ENCODE data around the gene ALOX12. TPM values are rescaled to one million over a fixed set of nuclear protein-coding genes. Genes with fewer than 3 reads are reported as not detected.
"Not testable (repeated sequence)": the region's sequence is repeated elsewhere in the genome, so short reads cannot be mapped to it uniquely, and the experiment has no call there.

Gene ALOX12
- total RNA-seq, 1 donor from 2014 or later, result 0.16 TPM

- no peak for DNase-seq (ENCODE audit: low spot score)
These were observed 47.3 kb downstream of the ALOX12 start for GRCh38 chr17:7043182-7043496.

GRCh38 chr17:7043497-7044198 is 47.8 kb downstream of the ALOX12 start, which contains the start of gene SLC16A11:
Gene SLC16A11, minus strand, starts transcription at chr17:7044092. Its CDS starts 579 bp downstream, at chr17:7043513.
- no peak for DNase-seq (ENCODE audit: low spot score)

GRCh38 chr17:7045492-7046126 is 49.8 kb downstream of the ALOX12 start:
- DNase-seq (ENCODE audit: low spot score), result no peak

GRCh38 chr17:7046127-7046724 is 50.4 kb downstream of the ALOX12 start:
- no peak for DNase-seq (ENCODE audit: low spot score)

- not testable (repeated sequence) for DNase-seq (ENCODE audit: low spot score)
These were observed 51.0 kb downstream of the ALOX12 start for GRCh38 chr17:7046725-7047397.

GRCh38 chr17:7047566-7047965 is 51.7 kb downstream of the ALOX12 start:
- no peak for DNase-seq (ENCODE audit: low spot score)

- no peak for DNase-seq (ENCODE audit: low spot score)
These were observed 53.1 kb downstream of the ALOX12 start for GRCh38 chr17:7048968-7049367.

GRCh38 chr17:7050583-7050982 is 54.7 kb downstream of the ALOX12 start:
- DNase-seq (ENCODE audit: low spot score), result not testable (repeated sequence)

GRCh38 chr17:7056386-7056785 is 60.5 kb downstream of the ALOX12 start:
- DNase-seq (ENCODE audit: low spot score), result no peak

- DNase-seq (ENCODE audit: low spot score), result no peak
These were observed 63.1 kb downstream of the ALOX12 start for GRCh38 chr17:7058831-7059447.

Other genes starting within 250 kb of the ALOX12 start
- 99.1 TPM for gene XAF1, start 240.0 kb upstream of the ALOX12 start, total RNA-seq
- 0.90 TPM for gene FBXO39, start 219.8 kb upstream of the ALOX12 start, total RNA-seq
- not detected for gene TEKT1, start 164.3 kb upstream of the ALOX12 start, total RNA-seq
- 243 TPM for gene RNASEK, start 16.6 kb downstream of the ALOX12 start, total RNA-seq
- gene BCL6B, start 27.0 kb downstream of the ALOX12 start, total RNA-seq, result 32.2 TPM
- 2.9 TPM for gene SLC16A13, start 40.0 kb downstream of the ALOX12 start, total RNA-seq
- 0.84 TPM for gene SLC16A11, start 48.0 kb downstream of the ALOX12 start, total RNA-seq
- 20.6 TPM for gene CLEC10A, start 84.2 kb downstream of the ALOX12 start, total RNA-seq
- gene ASGR2, start 118.8 kb downstream of the ALOX12 start, total RNA-seq, result 3.3 TPM
- gene ASGR1, start 183.3 kb downstream of the ALOX12 start, total RNA-seq, result 2.2 TPM
- gene DLG4, start 223.8 kb downstream of the ALOX12 start, total RNA-seq, result 16.0 TPM
- gene ACADVL, start 223.9 kb downstream of the ALOX12 start, total RNA-seq, result 1,052 TPM
- gene DVL2, start 238.5 kb downstream of the ALOX12 start, total RNA-seq, result 24.7 TPM
- gene PHF23, start 243.4 kb downstream of the ALOX12 start, total RNA-seq, result 47.4 TPM
- gene GABARAP, start 246.4 kb downstream of the ALOX12 start, total RNA-seq, result 468 TPM

All from mesenteric fat pad (tissue), 1 donor.